ENCODE results near the gene KCNJ1. TPM values are rescaled to one million over a fixed set of nuclear protein-coding genes. Genes with fewer than 3 reads are reported as not detected.

KCNJ1 gene
- total RNA-seq, 1 experiment from 2014 or later, result not detected

DNA sequence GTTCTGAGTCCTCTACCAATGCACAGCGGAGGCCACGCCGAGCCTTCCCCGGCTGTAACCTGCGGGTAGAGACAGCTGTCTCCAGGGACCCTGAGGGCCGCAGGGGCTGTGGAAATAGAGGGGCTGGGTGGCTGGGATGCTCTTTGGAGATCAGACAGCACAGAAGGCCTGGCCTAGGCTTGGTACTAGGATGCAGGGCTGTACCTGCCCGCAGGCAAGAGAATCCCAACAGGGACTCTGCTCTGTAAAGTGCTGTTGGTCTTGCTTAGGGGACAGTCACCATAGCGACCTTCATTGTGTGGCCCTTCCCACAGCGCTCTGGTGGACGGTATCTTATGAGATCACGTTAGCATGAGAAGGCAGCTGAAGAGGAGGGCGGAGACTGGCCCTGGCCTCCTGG, 12.7 kb upstream of the KCNJ1 start:
- Histone ChIP-seq H3K36me3 (ENCODE audit: low read depth, low read length) (no peaks in the 10 kb centered on the region), H3K9ac (ENCODE audit: low read length) (no peak overlapping the region), H3K9me2 (replicated peaks; ENCODE audit: low read length) (no peaks in the 10 kb centered on the region), H3K4me3 (ENCODE audit: low read length) (no peak overlapping the region), H3K4me2 (ENCODE audit: low read length) (no peak overlapping the region), H2AFZ (ENCODE audit: low read length) (no peak overlapping the region), H3K4me1 (ENCODE audit: insufficient read depth, low read length) (no peaks in the 10 kb centered on the region), H4K20me1 (ENCODE audit: low read length) (no peaks in the 10 kb centered on the region), H3K27ac (ENCODE audit: low read length) (no peak overlapping the region), H3K27me3 (ENCODE audit: low read length) (peaks cover 15% of the 10 kb centered on the region; the same call in 1 of the 2 replicates), H3K9me3 (ENCODE audit: low read length) (no peaks in the 10 kb centered on the region), H3F3A (ENCODE audit: low read length, unreplicated experiment) (no peaks in the 10 kb centered on the region), H3K79me2 (ENCODE audit: low read length) (no peaks in the 10 kb centered on the region)
- ChIA-PET POLR2A (ENCODE audit: unreplicated experiment) (no interaction called here), CTCF (no interaction called here)
- ATAC-seq (no peak), DNase-seq (no peak)
- BruUV-seq (replicated peaks), result no TSS peak
- TF ChIP-seq, protein P1, sequence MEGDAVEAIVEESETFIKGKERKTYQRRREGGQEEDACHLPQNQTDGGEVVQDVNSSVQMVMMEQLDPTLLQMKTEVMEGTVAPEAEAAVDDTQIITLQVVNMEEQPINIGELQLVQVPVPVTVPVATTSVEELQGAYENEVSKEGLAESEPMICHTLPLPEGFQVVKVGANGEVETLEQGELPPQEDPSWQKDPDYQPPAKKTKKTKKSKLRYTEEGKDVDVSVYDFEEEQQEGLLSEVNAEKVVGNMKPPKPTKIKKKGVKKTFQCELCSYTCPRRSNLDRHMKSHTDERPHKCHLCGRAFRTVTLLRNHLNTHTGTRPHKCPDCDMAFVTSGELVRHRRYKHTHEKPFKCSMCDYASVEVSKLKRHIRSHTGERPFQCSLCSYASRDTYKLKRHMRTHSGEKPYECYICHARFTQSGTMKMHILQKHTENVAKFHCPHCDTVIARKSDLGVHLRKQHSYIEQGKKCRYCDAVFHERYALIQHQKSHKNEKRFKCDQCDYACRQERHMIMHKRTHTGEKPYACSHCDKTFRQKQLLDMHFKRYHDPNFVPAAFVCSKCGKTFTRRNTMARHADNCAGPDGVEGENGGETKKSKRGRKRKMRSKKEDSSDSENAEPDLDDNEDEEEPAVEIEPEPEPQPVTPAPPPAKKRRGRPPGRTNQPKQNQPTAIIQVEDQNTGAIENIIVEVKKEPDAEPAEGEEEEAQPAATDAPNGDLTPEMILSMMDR (conservative IDR thresholded peaks at IDR 0.05; ENCODE audit: low read depth, low read length), result no peak
- no peak for TF ChIP-seq EZH2phosphoT487 (IDR thresholded peaks at IDR 0.05; ENCODE audit: borderline replicate concordance, low read length)
- TF ChIP-seq EZH2 (IDR thresholded peaks at IDR 0.05; ENCODE audit: low read length, unreplicated experiment), result no peak
- intact Hi-C loops (cut with micrococcal nuclease), result loop anchor here (10.0 kb wide), 1 partner anchor 145 kb away; no protein-coding TSS in a partner anchor

DNA sequence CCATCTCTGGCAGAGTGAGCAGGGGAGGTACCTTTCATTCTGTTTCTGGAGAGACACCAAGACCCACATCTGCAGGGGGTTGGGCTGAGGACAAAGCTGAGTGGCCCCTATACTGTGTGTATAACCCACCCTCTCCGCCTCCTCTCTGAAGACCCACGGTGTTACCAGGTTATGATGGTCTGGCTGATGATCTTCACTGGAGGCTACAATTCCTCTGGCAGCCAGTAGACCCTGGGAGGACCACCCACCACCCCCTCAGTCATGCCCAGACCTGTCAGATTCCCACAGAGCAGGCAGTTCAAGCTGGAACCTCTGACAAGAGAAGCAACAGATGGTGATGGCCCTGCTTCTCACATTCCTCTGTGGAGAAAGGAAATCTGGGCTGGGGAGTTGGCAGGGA, 11.4 kb upstream of the KCNJ1 start:
- DNase-seq (no peak), ATAC-seq (no peak)
- intact Hi-C loops (cut with micrococcal nuclease), result no loop called here
- no peaks in the 10 kb centered on the region for H3K9me2 ChIP-seq (replicated peaks; ENCODE audit: low read length)
- no peaks in the 10 kb centered on the region for H3K9me3 ChIP-seq (ENCODE audit: low read length)
- H3K36me3 ChIP-seq (ENCODE audit: low read depth, low read length), result no peaks in the 10 kb centered on the region
- no peak overlapping the region for H3K4me2 ChIP-seq (ENCODE audit: low read length)
- no peaks in the 10 kb centered on the region for H3F3A ChIP-seq (ENCODE audit: low read length, unreplicated experiment)
- no peak overlapping the region for H2AFZ ChIP-seq (ENCODE audit: low read length)
- CTCF ChIA-PET, result no interaction called here
- POLR2A ChIA-PET (ENCODE audit: unreplicated experiment), result no interaction called here
- H3K9ac ChIP-seq (ENCODE audit: low read length), result no peak overlapping the region
- no TSS peak for BruUV-seq (replicated peaks)
- TF ChIP-seq EZH2phosphoT487 (IDR thresholded peaks at IDR 0.05; ENCODE audit: borderline replicate concordance, low read length), result no peak
- no peak for TF ChIP-seq EZH2 (IDR thresholded peaks at IDR 0.05; ENCODE audit: low read length, unreplicated experiment)
- TF ChIP-seq, protein P1 (conservative IDR thresholded peaks at IDR 0.05; ENCODE audit: low read depth, low read length), result no peak
- no peak overlapping the region for H3K4me3 ChIP-seq (ENCODE audit: low read length)
- no peaks in the 10 kb centered on the region for H3K79me2 ChIP-seq (ENCODE audit: low read length)
- no peak overlapping the region for H3K27ac ChIP-seq (ENCODE audit: low read length)
- no peaks in the 10 kb centered on the region for H4K20me1 ChIP-seq (ENCODE audit: low read length)
- H3K27me3 ChIP-seq (ENCODE audit: low read length), result peaks cover 15% of the 10 kb centered on the region; the same call in 1 of the 2 replicates
- H3K4me1 ChIP-seq (ENCODE audit: insufficient read depth, low read length), result no peaks in the 10 kb centered on the region

DNA sequence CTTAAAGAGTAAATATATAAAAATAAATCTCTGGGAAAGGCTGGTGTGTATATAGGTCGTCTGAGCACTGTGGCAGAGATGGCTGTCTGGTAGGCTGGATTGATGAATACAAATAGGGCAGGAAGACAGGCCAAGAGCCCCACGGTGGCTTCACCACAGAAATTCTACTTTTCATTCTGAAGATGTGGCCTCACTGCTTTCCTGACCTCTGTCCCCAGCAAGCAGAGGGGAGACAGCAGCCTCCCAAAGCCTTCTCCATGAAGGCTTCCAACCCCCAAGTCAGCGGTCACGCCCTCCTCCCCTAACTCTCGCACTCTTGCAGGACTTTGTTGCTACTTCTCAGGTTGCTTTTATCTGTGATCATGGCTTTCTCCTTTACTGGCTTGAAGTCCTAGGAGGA, 10.6 kb upstream of the KCNJ1 start:
- H3K36me3 ChIP-seq (ENCODE audit: low read depth, low read length), result no peaks in the 10 kb centered on the region
- no peak for ATAC-seq
- no peaks in the 10 kb centered on the region for H3F3A ChIP-seq (ENCODE audit: low read length, unreplicated experiment)
- intact Hi-C loops (cut with micrococcal nuclease), result no loop called here
- no peak overlapping the region for H2AFZ ChIP-seq (ENCODE audit: low read length)
- no peak overlapping the region for H3K4me3 ChIP-seq (ENCODE audit: low read length)
- H3K79me2 ChIP-seq (ENCODE audit: low read length), result no peaks in the 10 kb centered on the region
- H3K9me3 ChIP-seq (ENCODE audit: low read length), result no peaks in the 10 kb centered on the region
- H3K9ac ChIP-seq (ENCODE audit: low read length), result no peak overlapping the region
- ChIA-PET CTCF (no interaction called here), POLR2A (ENCODE audit: unreplicated experiment) (no interaction called here)
- DNase-seq, result no peak
- no peaks in the 10 kb centered on the region for H3K9me2 ChIP-seq (replicated peaks; ENCODE audit: low read length)
- H3K4me1 ChIP-seq (ENCODE audit: insufficient read depth, low read length), result no peaks in the 10 kb centered on the region
- H3K27me3 ChIP-seq (ENCODE audit: low read length), result peaks cover 15% of the 10 kb centered on the region; the same call in 1 of the 2 replicates
- no TSS peak for BruUV-seq (replicated peaks)
- no peak overlapping the region for H3K27ac ChIP-seq (ENCODE audit: low read length)
- H3K4me2 ChIP-seq (ENCODE audit: low read length), result no peak overlapping the region
- no peaks in the 10 kb centered on the region for H4K20me1 ChIP-seq (ENCODE audit: low read length)
- TF ChIP-seq, protein P1 (conservative IDR thresholded peaks at IDR 0.05; ENCODE audit: low read depth, low read length), result no peak
- TF ChIP-seq EZH2 (IDR thresholded peaks at IDR 0.05; ENCODE audit: low read length, unreplicated experiment) (no peak), EZH2phosphoT487 (IDR thresholded peaks at IDR 0.05; ENCODE audit: borderline replicate concordance, low read length) (no peak)
